Ovary (tissue), 9 donors: ENCODE measurements around the gene BTBD10. TPM values are rescaled to one million over a fixed set of nuclear protein-coding genes. Genes with fewer than 3 reads are reported as not detected.

ENCODE experiments used
- DNase-seq, 5 donors: peaks; one replicate each; pipeline ENCODE4 v3.0.0-alpha.2; 2019 to 2020
- H3K27ac ChIP-seq, 2 donors: fragments of 200-600 bp; one replicate each; pipeline versions ENCODE4 v1.5.1 to v1.8.0; 2019 to 2022
- H3K27me3 ChIP-seq: fragments of 200-600 bp; one replicate; pipeline ENCODE4 v1.8.0; 2022
- H3K36me3 ChIP-seq: fragments of 200-600 bp; sonication (generic); one replicate; pipeline ENCODE4 v1.5.1; 2019
- H3K4me1 ChIP-seq: one replicate; pipeline ENCODE4 v1.8.1; 2013; ENCODE audit warnings: mild to moderate bottlenecking, moderate library complexity; ENCODE audit not compliant: insufficient read depth
- H3K4me3 ChIP-seq: fragments of 200-600 bp; sonication (generic); one replicate; pipeline ENCODE4 v1.5.1; 2017
- H3K9me3 ChIP-seq, 2 donors: fragments of 200-600 bp in 1 of 2; sonication (generic) in 1 of 2; one replicate each; pipeline versions ENCODE4 v1.5.1 to v1.8.1; 2013 to 2019; ENCODE audit warnings: mild to moderate bottlenecking in 1 of 2, moderate library complexity in 1 of 2
- CTCF ChIP-seq, 3 donors: fragments of 450-650 bp in 2 of 3; fragments of 200-600 bp in 1 of 3; IDR thresholded peaks; one replicate each; pipeline versions ENCODE4 v1.5.1 to v1.8.0; 2016 to 2022; ENCODE audit warnings: antibody characterized with exemption in 3 of 3, mild to moderate bottlenecking in 1 of 3
- EP300 ChIP-seq: sonication (generic); formaldehyde crosslinking; IDR thresholded peaks from one replicate; pipeline ENCODE4 v1.6.1; 2017; ENCODE audit warnings: antibody characterized with exemption
- POLR2A ChIP-seq: fragments of 450-650 bp; IDR thresholded peaks from one replicate; pipeline ENCODE4 v1.6.1; 2017; ENCODE audit warnings: antibody characterized with exemption, mild to moderate bottlenecking, moderate library complexity
- WGBS, 3 donors: extraction: QIAGEN DNeasy Blood & Tissue Kit in 1 of 3; methylation state at CpG; one replicate each; pipeline versions ENCODE4 v1.1.5 to v1.1.7; 2013 to 2017; 5-methylcytosine and 5-hydroxymethylcytosine counted together
- intact Hi-C, 4 donors: fragments of 100-400 bp; cut with DNase I; formaldehyde crosslinking; loops; one replicate each; pipeline versions ENCODE4 v1.11.0 to v1.15.1; 2022 to 2023
- polyA plus RNA-seq, 2 donors: library from polyadenylated mRNA; stranded (reverse); fragments of 200-250 nt in 1 of 2; fragments of 350-450 nt in 1 of 2; fragmentation: Illumina TruSeq in 1 of 2; extraction: RNeasy Lipid Tissue Mini Kit (QIAGEN cat#74804) in 1 of 2; gene quantifications; one replicate each; pipeline ENCODE4 v1.2.3, GENCODE V29; 2013 to 2014
- total RNA-seq, 7 donors: library from RNA; depleted of rRNA in 2 of 7; stranded (reverse); fragments of >200 nt in 2 of 7; fragmentation: NEBNext Ultra II Directional in 3 of 7; extraction: Animal tissue kit (Norgen Biotek cat#: 25700) in 3 of 7; gene quantifications; one replicate each; pipeline versions ENCODE4 v1.1.0 to v1.2.4, GENCODE V29; 2016 to 2023
- donor health status: DM: no; HTN: no; CAD: no; lungs with moderate emphysema.
- donor health status: DM: no; HTN: no; CAD: no.
- donor health status: Bipolar disorder and iron deficiency.
- donor health status: DM: yes; HTN: yes; CAD: no.
- donor health status: DM: no; HTN: no; CAD: no.
- donor health status: DM: yes; HTN: yes; CAD: no.

The BTBD10 gene
- total and polyA plus RNA-seq, 9 donors: 14.8 to 31.4 (median 25.0) TPM

DNA sequence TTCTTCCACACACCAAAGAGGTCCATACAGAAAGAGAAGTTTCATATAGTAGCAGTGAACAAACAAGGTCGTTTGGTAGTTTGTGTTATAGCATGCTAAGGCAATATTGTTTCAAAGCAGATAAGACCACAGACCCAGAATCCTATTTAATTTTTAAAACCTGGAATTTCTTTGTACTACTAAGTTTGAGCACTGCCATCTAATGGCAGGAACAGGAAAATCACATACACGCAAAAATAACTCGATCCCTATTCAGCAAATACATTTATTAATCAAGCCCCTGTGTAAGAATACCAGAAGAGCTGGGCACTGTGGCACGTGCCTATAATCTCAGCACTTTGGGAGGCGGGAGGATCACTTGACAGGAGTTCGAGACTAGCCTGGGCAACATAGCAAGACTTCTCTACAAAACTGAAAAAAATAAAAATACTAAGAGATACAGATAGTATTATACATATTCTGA is 2.9 kb upstream of the BTBD10 start:
- Histone ChIP-seq H3K27me3 (no peaks in the 10 kb centered on the region), H3K4me3 (no peak overlapping the region), H3K4me1 (no peaks in the 10 kb centered on the region), H3K9me3 (no peaks in the 10 kb centered on the region), H3K36me3 (no peaks in the 10 kb centered on the region), H3K27ac (no peak overlapping the region)
- TF ChIP-seq CTCF (IDR thresholded peaks at IDR 0.05) (peak in 2 of 3 donors; percentile 12 to 38), POLR2A (no peak)
- DNase-seq: no peak
- intact Hi-C loops: no loop called here
- WGBS, 3 donors: 3 to 8% (median 4%) methylated on average over 6 of the region's 6 CpGs

DNA sequence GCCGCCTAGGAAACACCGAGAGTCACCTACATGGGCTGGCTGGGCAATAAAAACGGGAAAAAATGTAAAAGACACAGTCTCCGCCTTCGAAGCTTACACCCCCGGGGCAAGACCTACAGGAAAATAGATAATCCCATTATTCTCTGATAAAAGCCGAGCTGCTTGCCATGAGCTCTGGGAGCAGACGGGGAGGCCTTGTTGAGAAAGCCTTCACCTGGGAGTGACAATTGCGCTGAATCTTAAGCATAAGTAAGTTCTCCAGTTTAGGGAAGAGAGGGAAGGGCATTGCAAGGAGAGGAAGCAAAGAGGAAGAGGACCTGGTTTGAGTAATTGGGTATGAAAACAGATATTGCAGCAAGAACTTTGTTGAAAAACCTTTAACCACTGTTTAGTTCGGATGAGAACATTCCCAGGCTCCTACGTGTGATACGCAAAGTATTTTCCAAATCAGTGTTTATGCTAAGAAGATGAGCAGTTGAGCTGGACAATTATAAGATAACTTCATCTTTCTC is 813 bp upstream of the BTBD10 start:
- Histone ChIP-seq H3K36me3 (no peaks in the 10 kb centered on the region), H3K9me3 (no peaks in the 10 kb centered on the region), H3K27me3 (no peaks in the 10 kb centered on the region), H3K27ac (peak overlapping the region in 1 of 2 donors; percentile 69), H3K4me1 (no peaks in the 10 kb centered on the region), H3K4me3 (peak overlapping the region; percentile 90)
- 27 to 32% (median 28%) methylated on average over 12 of the region's 12 CpGs for WGBS, 3 donors
- intact Hi-C loops: no loop called here
- no peak for DNase-seq
- TF ChIP-seq CTCF (IDR thresholded peaks at IDR 0.05) (no peak), EP300 (no peak), POLR2A (no peak)

DNA sequence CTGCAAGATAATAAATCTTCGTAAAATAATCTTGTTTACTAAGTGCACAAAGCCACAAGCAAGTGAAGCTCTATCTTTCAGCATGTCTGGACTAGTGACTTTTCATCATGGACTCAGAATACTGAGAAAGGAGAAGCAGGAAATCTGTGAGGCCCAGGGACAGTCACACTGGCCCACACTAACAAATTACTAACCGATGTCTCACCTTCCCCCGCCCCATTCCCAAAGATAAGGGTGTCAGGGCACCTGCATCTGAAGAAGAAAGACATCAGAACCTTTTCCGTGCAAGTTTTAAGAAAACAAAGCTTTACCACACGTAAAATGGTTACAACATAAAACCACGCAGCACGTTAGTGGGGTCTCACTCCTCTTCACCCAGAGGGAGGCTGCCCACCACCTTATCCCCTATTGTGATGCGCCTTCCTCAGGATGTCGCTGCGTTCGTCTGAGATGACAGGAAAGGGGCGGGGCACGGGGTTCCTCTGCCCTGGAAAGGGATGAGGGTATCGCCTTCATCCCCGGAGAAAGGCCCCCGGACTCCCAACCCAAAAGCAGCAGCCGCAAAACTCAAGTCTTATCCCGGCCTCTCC is 616 bp downstream of the BTBD10 start:
- WGBS, 3 donors: 1 to 2% (median 1%) methylated on average over 18 of the region's 18 CpGs
- TF ChIP-seq EP300: no peak
- TF ChIP-seq POLR2A: no peak
- TF ChIP-seq CTCF (IDR thresholded peaks at IDR 0.05): no peak

GRCh38 chr11:13461291-13461690 is 1.7 kb downstream of the BTBD10 start:
- no peak overlapping the region for H3K27ac ChIP-seq
- H3K27me3 ChIP-seq: no peaks in the 10 kb centered on the region
- no peak for DNase-seq
- no peaks in the 10 kb centered on the region for H3K4me1 ChIP-seq
- H3K9me3 ChIP-seq: no peaks in the 10 kb centered on the region
- no peak overlapping the region for H3K4me3 ChIP-seq
- TF ChIP-seq CTCF (IDR thresholded peaks at IDR 0.05) (no peak), EP300 (no peak), POLR2A (no peak)
- H3K36me3 ChIP-seq: no peaks in the 10 kb centered on the region
- intact Hi-C loops: no loop called here
- 87 to 94% (median 88%) methylated on average over 3 of the region's 3 CpGs for WGBS, 3 donors

More for the DNA sequence above, 616 bp downstream of the BTBD10 start:
- no peaks in the 10 kb centered on the region for H3K27me3 ChIP-seq
- H3K9me3 ChIP-seq: no peaks in the 10 kb centered on the region
- DNase-seq: peak in 2 of 5 donors; percentile 33 to 55
- no peaks in the 10 kb centered on the region for H3K36me3 ChIP-seq
- intact Hi-C loops: no loop called here
- peak overlapping the region; percentile 4 to 69 for H3K27ac ChIP-seq
- H3K4me3 ChIP-seq: peak overlapping the region; percentile 90
- H3K4me1 ChIP-seq: no peaks in the 10 kb centered on the region
